HG03039 (cell line): Measurements from ENCODE around the gene SLC2A13.

Experiments used
- ATAC-seq: cut with Tn5 transposase; IDR thresholded peaks from one replicate; pipeline ENCODE4 v1.9.1; 2021; ENCODE audit warnings: mild to moderate bottlenecking, moderate library complexity; ENCODE audit not compliant: unreplicated experiment

The SLC2A13 gene

DNA sequence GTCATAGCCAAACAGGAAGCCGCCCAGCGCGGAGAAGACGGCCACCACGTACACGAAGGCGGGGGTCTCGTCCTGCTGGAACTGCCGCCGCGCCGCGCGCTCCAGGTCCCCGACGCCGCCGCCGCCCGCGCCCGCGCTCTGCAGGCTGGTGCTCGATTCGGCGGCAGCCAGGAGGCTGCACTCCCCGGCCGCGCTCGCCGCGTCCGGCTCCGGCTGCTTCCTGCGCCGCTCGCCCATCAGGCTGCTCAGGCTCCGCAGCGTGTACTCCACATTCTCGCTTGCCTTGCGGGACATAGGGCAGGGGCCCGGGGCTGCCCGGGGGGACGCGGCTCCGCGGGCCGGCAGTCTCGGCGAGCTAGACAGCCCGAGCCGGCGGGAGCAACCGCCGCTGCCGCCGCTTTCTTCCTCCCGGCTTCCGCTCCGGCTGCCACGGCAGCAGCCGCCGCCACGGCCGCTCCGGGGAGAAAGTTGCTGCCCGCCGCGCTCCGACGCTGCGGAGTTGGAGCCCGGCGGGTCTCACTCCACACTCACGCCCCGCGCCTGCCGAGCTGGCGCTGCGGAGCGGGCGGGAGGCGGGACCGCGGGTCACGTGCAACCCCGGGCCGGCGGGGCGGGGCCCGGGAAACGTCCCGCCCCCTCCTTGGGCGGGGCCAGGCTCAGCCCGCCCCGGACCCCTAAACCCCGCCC is at the start of gene SLC2A13:
SLC2A13 (minus strand) TSS at position 567 of the 687 bp plus-strand sequence; CDS start at position 294, 273 bp downstream.
- ATAC-seq: peak; percentile 88

DNA sequence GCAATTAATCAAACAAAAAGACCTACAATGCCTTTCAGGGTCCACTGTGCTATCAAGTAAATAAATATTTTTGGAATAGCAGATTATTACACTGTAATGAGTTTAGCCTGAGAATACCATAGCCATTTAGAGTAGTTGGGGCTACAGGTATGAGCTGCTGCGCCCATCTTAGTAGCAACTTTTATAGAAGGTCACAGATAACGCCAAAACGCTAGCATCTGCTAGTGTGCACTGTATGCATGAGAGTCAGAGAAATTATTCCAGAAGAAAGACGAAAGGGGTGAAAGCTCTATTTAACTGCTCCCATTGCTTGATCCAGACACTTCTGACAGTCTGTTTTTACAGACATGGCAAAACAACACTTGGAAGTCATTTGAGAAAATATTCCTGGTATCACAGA is 48.5 kb upstream of the SLC2A13 start:
- no peak for ATAC-seq

DNA sequence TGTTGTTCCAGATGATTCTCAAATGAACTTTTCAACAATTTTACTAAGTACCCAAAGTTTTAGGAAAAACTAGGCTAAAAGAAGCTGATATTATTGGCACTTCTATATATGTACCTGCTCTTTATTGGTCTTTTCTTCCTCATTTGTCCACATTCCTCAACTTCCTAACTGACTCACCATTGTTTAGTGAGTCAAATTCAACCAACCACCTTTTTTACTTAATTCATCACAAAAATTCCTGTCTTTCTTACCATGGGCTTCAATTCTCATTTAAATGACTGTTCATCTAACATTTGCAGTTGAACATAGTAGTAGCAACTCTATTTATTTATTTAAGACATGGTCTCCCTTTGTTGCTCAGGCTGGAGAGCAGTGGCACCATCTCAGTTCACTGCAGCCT is 47.6 kb upstream of the SLC2A13 start:
- no peak for ATAC-seq

DNA sequence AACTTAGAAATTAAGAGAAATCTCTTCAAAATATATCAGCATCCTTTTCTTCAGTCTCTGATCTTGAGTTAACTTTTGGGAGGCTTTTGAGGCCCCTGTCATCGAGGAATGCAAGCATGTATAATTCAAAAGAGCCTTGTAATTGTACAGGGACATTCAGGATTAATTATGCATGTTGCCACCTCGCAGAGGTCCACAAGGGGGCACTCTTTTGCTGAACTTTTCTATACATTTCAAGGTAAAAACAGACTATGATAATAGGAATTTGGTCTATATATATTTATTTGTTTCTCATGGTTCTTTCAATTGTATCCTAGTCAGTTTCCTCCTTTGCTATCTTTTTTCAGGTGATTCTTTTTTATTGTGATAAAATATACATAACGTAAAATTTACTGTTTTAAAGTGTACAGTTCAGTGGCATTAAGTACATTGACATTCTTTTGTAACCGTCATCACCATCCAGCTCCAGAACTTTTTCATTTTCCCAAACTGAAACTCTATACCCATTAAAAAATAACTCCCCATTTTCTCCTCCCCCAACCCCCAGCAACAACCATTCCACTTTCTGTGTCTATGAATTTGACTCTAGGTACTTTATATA is 47.0 kb upstream of the SLC2A13 start:
- no peak for ATAC-seq

DNA sequence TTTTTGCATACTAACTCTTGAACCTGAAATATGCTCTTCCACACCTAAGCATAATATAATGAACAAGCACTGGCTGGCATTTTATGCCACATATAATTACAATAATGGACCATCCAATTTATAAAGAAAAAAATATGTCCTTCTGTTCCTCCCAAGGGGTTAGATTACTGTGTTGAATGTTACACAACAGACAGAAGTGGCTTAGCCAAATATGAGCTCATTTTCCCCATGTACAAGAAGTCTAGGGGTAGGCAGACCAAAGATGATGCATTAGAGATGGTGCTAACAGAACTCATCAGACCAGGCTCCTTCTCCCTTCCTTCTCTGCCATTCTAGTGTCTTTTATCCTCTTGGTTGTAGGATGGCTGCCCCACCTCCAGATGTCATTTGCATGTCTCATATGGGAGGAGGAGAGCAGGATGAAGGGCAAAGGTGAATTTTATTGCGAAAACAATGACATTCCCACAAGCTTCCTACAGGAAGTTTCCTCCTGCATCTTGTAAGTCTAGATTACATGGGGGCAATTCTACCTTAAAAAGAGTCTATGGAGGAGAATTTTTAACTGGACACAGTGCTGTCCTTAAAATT is 43.9 kb upstream of the SLC2A13 start:
- no peak for ATAC-seq

DNA sequence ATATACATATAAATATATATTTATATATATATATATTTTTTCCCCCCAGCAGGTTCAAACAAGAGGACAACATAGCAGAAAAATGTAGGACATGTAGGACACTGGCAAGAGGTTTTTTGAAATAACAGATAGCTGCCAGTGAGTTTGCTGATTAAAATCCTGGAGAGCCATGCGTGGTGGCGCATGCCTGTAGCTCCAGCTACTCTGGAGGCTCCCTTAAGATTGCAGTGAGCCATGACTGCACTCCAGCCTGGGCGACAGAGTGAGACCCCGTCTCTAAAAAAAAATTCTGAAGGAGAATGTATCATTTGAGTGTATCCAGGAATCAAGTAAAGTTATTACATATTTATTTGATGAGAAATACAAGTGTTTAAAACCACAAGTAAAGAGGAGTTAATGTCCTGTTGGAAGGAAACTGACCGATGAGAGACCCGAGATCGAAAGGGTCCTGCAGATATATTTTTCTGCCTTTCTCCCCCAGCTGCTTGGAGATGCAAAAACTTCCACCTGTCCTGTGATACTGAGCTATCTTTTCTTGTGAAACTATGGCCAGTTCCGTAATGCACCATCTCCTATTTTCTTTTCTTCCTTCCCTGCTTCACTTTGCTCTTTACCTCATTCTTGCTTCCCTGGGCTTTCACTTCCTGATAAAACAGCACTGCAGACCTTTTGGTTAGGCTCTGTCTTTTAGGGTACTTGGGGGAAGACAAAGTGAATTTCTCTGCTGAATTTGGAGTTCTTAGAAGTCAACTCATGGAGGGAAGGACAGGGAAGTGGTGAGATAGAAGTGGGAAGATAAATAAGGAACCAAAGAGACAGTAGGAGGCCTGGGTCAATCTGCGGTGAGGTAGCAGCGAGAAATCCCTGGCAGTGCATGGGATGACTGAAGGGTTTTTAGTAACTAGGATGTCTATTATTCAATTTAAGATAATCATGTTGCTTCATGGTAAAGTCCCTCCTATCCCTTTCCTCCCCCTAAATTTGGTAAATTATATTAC is 41.2 kb upstream of the SLC2A13 start:
- no peak for ATAC-seq

DNA sequence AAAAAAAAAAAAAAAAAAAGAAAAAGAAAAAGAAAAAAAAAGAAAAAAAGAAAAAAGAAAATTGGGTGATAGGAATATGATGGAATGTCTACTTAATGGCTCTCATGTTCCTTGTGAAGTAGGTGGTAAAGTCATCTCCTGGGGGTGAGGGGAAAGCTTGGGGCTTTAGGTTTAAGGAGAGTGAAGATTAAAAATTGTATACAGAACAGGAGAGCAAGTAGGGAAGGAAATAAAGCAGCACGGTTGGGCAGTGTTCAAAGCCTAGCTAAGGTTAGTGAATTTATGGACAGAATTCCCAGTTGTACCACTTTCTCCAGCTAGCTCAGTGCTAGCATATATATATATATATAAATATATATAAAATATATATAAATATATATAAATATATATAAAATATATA is 40.0 kb upstream of the SLC2A13 start:
- no peak for ATAC-seq

DNA sequence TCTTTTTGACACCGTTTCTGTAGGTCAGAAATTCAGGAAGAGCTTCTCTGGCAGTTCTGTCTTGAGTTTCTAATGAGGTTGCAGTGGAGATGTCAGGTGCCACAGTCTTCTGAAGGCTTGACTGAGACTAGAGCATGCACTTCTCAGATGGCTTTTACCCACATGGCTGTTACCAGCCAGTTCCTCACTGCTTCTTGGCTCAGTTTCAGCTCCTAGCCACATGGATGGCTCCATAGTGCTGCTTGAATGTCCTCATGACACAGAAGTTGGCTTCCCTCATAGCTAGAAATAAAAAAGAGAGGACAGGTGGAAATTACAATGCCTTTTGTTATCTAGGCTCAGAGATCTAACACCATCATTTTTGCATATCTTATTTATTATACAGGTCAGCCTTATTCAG is 38.1 kb upstream of the SLC2A13 start:
- ATAC-seq: no peak

DNA sequence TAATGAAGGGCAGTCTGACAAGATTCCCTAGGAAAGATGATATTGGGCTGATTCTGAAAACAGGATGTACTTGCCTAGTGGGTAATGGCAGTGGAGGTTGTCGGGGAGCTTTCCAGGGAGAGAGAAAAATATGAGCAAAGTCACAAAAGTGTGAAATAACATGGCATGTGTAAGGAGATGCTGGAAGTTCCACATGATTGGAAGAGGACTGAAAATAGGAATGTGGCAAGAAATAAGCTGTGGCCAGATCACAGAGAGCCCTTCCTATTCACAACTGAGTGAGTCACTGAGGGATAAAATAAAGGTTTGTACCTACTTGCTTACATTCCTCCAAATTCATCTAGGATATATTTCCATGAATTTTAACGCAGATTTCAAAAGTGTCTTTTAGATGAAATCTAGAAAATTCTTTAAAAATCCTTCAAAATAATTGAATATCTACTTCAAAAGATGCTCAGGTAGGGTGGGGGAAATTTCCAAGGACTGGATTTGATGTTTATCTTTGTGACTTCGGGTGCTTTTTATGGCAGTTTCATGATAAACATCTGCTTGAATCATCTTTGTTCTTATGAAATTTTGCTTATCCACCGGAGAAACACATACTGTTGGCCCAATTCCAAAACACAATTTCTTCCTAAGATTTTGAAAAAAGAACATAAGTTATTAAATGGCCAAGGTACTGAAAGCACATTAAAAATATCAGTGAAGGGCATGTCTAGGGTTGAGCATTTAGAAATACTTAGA is 36.3 kb upstream of the SLC2A13 start:
- no peak for ATAC-seq

DNA sequence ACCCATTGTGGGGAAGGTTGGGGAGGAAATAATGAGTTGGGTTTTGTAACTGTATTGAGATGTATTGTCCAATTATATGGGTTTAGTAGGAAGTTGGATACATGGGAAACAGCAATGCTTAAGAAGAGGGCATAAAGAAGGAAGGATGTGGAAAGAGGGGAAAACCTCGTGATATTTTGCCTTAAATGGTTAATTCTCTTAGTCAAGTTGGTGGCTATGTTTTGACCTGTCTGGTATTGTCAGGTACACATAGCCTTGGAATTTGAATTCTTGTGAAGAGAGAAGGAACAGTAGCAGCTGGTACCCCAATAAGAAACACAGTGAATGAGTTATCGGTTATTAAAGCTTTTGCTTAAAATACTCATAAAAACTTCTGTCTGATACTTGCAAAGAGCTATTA is 32.6 kb upstream of the SLC2A13 start:
- no peak for ATAC-seq

DNA sequence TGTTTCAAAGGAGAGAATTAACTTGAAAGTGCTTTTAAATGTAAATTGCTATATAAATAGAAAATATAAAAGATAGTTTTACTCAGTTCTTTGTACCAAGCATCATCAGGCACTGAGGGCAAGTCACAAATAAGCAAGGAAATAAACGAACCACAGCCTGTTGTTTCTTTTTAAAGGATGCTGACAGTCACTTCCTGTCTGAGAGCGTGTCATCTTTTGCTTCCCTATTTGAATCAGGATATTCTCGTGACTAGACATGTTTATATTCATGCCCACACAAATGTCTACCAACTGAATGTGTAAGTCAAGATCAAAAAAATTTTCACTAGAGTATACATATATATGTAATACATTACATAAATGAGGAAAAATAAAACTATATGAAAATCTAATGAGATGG is 31.4 kb upstream of the SLC2A13 start:
- peak; percentile 84 for ATAC-seq

DNA sequence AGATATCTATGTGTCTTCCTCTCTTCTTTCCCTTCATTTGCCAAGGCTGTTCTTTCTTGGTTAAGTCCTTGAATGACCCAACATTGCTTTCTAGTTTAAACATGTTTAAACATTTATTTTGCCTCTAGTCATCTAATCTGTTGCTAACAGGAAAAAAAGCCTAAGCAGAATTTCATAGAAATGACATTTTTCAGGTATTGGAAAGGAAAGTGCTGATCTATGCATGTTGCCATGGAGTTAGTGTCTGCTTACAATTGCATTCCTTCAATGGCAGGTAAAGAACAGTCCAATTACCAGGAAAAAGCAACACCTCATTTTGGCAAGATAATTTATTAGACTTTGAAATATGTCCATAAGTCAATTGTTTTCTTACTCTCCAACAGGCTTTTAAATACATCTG is 21.5 kb upstream of the SLC2A13 start:
- no peak for ATAC-seq

DNA sequence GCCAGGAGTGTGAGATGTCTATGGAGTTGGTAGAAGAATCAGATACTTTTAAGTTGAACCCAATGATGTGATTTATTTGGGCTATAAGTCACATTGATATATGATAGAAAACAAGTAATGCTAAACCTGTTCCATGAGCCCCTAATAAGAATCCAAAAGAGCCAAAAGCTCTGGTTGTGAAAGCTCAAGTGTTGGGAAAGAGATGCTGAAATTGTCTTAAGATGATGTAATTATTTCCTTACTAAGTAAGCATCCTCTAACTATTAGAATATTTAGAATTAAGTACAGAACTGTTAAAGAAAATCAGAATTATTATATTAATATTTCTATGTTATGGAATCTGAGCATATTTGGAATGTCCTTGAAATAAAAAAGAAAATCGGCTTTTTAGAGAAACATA is 17.6 kb upstream of the SLC2A13 start:
- ATAC-seq: no peak

DNA sequence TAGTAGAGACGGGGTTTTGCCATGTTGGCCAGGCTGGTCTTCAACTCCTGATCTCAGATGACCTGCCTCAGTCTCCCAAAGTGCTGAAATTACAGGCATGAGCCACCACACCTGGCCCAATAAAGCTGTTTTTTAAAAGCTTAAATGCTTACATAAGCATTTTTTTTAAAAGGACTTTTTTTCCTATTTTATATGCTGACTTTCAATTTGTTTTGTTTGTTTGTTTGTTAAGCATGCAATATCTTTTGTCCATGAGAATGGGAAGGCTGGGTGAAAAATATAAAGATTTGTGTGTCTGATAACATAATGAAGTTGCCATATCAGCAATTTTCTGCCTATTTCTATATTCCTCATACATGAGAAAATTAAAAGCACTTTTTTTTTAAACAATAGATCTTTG is 17.0 kb upstream of the SLC2A13 start:
- ATAC-seq: no peak

DNA sequence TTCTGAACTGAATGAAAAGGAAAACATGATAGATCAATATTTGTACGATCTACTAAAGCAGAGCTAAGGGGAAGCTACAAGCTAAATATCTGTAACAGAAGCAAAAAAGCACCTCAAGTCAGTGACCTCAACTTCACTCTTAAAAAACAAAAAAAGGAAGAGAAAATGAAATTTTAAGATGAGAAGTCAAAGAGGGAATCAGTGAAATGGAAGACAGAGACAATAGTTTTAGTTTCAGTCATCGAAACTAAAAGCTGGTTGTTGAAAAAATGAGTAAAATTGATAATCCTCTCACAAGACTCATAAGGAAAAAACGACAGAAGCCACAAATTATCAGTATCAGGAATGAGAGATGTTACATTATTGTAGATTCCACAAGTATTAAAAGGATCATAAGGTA is 11.9 kb upstream of the SLC2A13 start:
- peak; percentile 87 for ATAC-seq

DNA sequence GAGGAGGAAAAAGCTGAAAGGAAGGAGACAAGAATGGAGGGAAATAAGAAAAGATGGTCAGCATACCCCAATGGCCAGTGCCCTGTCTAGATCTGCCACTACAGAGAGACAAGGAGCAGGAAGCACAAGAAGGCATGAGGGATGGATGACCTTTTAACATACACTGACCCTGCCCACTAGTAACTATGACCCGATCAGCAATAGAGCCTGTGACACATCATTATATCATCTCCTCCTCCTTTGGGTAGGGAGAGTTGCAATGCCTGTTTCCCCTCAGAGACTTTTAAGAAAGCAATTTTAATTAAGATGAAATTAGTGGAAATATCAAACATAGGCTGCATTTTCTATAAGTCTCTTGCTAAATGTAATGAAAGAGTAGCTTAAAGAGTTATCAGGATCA is 4.7 kb upstream of the SLC2A13 start:
- ATAC-seq: no peak

DNA sequence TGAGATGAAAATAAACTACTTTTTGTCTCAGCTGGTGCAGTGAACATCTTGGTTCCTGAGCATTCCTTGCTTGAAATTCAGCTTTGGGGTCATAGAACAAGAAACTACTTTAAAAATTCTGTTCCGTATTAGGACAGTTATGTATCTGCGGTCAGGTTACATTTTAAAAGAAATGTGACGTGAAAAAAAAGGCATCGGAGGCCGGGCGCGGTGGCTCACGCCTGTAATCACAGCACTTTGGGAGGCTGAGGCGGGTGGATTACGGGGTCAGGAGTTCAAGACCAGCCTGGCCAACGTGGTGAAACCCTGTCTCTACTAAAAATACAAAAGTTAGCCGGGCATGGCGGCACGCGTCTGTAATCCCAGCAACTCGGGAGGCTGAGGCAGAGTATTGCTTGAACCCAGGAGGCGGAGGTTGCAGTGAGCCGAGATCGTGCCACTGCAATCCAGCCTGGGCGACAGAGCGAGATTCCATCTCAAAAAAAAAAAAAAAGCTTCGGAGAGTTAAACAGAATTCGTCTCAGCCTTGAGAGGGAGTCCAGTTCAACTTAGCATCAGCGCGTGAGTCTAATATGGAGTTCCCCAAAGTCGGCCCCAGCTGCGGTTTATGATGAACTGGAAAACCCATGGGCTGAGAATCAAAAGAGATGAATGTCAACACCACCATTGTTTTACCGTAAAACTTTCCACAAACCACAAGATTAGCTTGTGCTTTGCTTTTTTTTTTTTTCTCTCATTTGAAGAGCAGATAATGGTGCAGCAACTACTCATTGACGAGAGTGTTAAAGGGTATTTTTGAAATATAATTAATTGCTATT is 2.1 kb upstream of the SLC2A13 start:
- no peak for ATAC-seq

DNA sequence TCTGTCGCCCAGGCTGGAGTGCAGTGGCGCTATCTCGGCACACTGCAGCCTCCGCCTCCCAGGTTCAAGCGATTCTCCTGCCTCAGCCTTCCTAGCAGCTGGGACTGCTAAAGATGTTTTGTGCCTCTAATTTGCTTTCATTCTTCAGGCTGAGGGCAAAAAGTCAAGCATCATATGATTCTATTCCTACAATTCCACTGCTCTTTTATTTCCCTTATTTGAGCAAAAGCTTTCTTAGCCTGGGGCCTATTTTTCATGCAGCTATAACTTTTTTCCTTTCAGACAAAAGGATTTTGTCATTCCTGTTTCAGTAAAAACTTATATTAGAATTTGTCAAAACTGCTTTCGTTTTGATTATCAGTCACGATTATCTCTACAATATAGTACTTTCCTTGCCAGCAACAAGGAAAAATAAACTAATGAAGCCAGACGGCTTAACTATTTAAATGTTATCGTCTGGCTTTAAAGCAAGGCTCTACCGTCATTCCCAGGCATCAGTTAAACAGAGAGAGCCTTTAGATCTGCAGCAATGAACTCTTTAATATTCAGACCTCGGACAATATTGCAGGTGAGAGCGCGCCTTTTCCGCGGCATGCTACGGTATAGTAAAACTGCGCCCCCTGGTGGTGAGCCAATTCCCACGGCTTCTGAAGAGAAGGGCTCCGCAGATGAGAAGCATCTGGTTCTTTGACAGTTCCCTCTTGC is 1.4 kb upstream of the SLC2A13 start:
- ATAC-seq: peak; percentile 27

DNA sequence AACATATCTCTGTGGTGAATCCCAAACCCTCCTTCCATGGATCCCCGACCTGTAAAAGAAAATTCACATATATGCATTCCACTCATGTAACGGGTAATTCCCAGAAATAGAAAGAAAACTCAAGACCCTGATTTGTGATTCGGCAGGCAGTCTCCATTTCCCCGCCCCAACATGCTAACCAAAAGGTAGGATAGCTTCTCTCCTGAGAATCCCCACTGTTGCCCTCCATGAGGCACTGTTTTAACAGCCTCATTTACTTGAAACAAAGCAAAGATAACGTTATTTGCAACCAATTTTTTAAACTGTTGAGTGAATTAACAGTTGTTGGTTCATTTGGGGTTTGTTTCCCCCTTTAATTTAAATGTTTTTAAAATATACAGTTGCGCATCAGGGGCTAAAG is 774 bp upstream of the SLC2A13 start:
- no peak for ATAC-seq
